ENCODE measurements around the gene PPARG. TPM values are rescaled to one million over a fixed set of nuclear protein-coding genes. Genes with fewer than 3 reads are reported as not detected.

The PPARG gene
- polyA plus RNA-seq, 1 donor (not counting 4 experiments of a cell fraction or from before 2014, with no cell fraction given) = 3.1 TPM

DNA sequence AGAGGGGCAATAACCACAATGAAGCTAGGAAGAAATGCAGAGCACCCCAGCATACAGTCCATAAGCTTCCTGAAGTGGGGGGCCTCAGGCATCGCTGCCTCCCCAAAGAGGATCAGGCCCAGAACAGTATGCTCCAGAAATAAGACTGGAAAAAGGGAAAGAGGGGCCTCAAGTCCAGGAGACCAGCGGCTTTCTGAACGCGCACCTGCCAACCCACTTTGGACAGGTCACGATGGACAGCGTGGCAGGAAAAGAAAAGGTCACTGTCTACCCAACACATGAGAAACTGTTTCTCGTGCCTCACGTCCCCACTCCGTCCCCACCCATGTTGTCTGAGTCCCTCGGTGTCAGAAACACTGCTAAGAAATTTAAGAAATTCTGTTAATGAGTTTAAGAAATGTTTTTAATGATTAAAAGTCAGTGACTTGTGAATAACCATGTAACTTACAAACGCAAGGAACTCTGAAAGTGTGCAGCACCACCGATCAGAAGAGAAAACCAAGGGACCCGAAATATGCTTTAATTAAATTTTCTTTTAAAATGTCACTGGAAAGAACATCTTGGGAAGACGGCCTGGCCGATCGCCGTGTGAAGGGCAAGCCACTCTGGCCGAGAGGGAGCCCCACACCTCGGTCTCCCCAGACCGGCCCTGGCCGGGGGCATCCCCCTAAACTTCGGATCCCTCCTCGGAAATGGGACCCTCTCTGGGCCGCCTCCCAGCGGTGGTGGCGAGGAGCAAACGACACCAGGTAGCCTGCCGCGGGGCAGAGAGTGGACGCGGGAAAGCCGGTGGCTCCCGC is 1.7 kb upstream of the PPARG start:
- Histone ChIP-seq H3K79me2 (ENCODE audit: control insufficient read depth, insufficient read depth, low read length) (no peaks in the 10 kb centered on the region), H3K9me3 (ENCODE audit: control insufficient read depth, low read depth, low read length) (no peaks in the 10 kb centered on the region), H4K20me1 (ENCODE audit: control insufficient read depth, extremely low read depth, insufficient read depth, low read length) (no peaks in the 10 kb centered on the region), H3K9ac (ENCODE audit: control insufficient read depth, extremely low read depth, insufficient read depth, low read length) (peak overlapping the region; percentile 29), H3K9me1 (ENCODE audit: control insufficient read depth, extremely low read depth, insufficient read depth, low read length) (no peaks in the 10 kb centered on the region), H3K36me3 (ENCODE audit: control insufficient read depth in 2 of 2, extremely low read depth in 1 of 2, insufficient read depth in 2 of 2, low read length in 2 of 2) (no peaks in the 10 kb centered on the region), H3K27ac (ENCODE audit: control insufficient read depth, insufficient read depth, low read length) (no peak overlapping the region), H3K4me3 (ENCODE audit: control insufficient read depth in 2 of 3, extremely low read depth in 1 of 3, insufficient read depth in 2 of 3, low read depth in 1 of 3, low read length in 3 of 3) (peak overlapping the region in 2 of 3 experiments; percentile 5 to 43), H3K27me3 (ENCODE audit: control insufficient read depth, extremely low read depth, insufficient read depth, low read length) (peaks cover 24% of the 10 kb centered on the region), H3K4me2 (ENCODE audit: control insufficient read depth, extremely low read depth, insufficient read depth, low read depth, low read length) (peak overlapping the region; percentile 69), H2AFZ (ENCODE audit: control insufficient read depth, low read length) (peak overlapping the region; percentile 38), H3K4me1 (ENCODE audit: control insufficient read depth, extremely low read depth, insufficient read depth, low read length) (peaks cover 3% of the 10 kb centered on the region)
- DNase-seq (ENCODE audit: low read depth, low spot score) (no peak), FAIRE-seq (no peak)
- dilution Hi-C loops (cut with MboI; ENCODE audit: extremely low pct_ligation_motif_present, low sequenced_read_pairs) = no loop called here
- TF ChIP-seq CTCF (optimal IDR thresholded peaks at IDR 0.05 in 1 of 3, IDR thresholded peaks at IDR 0.05 in 1 of 3, conservative IDR thresholded peaks at IDR 0.05 in 1 of 3; ENCODE audit: extremely low read depth in 1 of 3, insufficient read depth in 2 of 3, low read length in 3 of 3) (peak in 1 of 3 experiments; percentile 35), EZH2 (IDR thresholded peaks at IDR 0.05; ENCODE audit: low read length) (no peak)

DNA sequence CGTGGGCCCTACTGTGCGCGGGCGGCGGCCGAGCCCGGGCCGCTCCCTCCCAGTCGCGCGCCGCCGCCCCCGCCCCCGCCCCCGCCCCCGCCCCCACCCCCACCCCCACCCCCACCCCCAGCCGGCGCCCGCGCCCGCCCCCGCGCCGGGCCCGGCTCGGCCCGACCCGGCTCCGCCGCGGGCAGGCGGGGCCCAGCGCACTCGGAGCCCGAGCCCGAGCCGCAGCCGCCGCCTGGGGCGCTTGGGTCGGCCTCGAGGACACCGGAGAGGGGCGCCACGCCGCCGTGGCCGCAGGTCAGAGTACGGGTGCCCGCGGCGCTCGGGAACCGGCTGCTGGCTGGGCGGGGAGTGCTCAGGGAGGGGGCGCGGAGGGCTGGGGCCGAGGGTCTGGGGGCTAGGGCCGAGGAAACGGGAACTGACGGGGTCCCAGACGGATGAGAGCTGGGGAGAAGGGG is 1.1 kb upstream of the PPARG start:
- FAIRE-seq = no peak
- Histone ChIP-seq H3K36me3 (ENCODE audit: control insufficient read depth in 2 of 2, extremely low read depth in 1 of 2, insufficient read depth in 2 of 2, low read length in 2 of 2) (no peaks in the 10 kb centered on the region), H3K4me3 (ENCODE audit: control insufficient read depth in 2 of 3, extremely low read depth in 1 of 3, insufficient read depth in 2 of 3, low read depth in 1 of 3, low read length in 3 of 3) (peak overlapping the region; percentile 49 to 61 (median 59)), H3K79me2 (ENCODE audit: control insufficient read depth, insufficient read depth, low read length) (no peaks in the 10 kb centered on the region), H3K4me1 (ENCODE audit: control insufficient read depth, extremely low read depth, insufficient read depth, low read length) (peaks cover 3% of the 10 kb centered on the region), H3K27me3 (ENCODE audit: control insufficient read depth, extremely low read depth, insufficient read depth, low read length) (peaks cover 24% of the 10 kb centered on the region), H3K9me1 (ENCODE audit: control insufficient read depth, extremely low read depth, insufficient read depth, low read length) (no peaks in the 10 kb centered on the region), H3K27ac (ENCODE audit: control insufficient read depth, insufficient read depth, low read length) (no peak overlapping the region), H3K4me2 (ENCODE audit: control insufficient read depth, extremely low read depth, insufficient read depth, low read depth, low read length) (peak overlapping the region; percentile 76), H3K9me3 (ENCODE audit: control insufficient read depth, low read depth, low read length) (no peaks in the 10 kb centered on the region), H4K20me1 (ENCODE audit: control insufficient read depth, extremely low read depth, insufficient read depth, low read length) (no peaks in the 10 kb centered on the region), H3K9ac (ENCODE audit: control insufficient read depth, extremely low read depth, insufficient read depth, low read length) (peak overlapping the region; percentile 29), H2AFZ (ENCODE audit: control insufficient read depth, low read length) (no peak overlapping the region)
- dilution Hi-C loops (cut with MboI; ENCODE audit: extremely low pct_ligation_motif_present, low sequenced_read_pairs) = no loop called here
- no peak for DNase-seq (ENCODE audit: low read depth, low spot score)
- TF ChIP-seq EZH2 (IDR thresholded peaks at IDR 0.05; ENCODE audit: low read length) = no peak
- TF ChIP-seq CTCF (optimal IDR thresholded peaks at IDR 0.05 in 1 of 3, IDR thresholded peaks at IDR 0.05 in 1 of 3, conservative IDR thresholded peaks at IDR 0.05 in 1 of 3; ENCODE audit: extremely low read depth in 1 of 3, insufficient read depth in 2 of 3, low read length in 3 of 3) = peak in 1 of 3 experiments; percentile 27
